ENCODE measurements around the gene TNFRSF1A.
"Not testable (repeated sequence)": the region's sequence is repeated elsewhere in the genome, so short reads cannot be mapped to it uniquely, and the experiment has no call there.

TNFRSF1A gene

GRCh38 chr12:6340745-6341416 lies 995 bp downstream of the TNFRSF1A start:
- no peak for DNase-seq (ENCODE audit: low spot score)
- Histone ChIP-seq H3K4me3 (peak overlapping the region; percentile 86), H3K27ac (peak overlapping the region; percentile 94 to 98)
- TF ChIP-seq CTCF (IDR thresholded peaks at IDR 0.05), result no peak

- Histone ChIP-seq H3K4me3 (peak overlapping the region; percentile 86), H3K27ac (peak overlapping the region; percentile 94 to 98)
- no peak for TF ChIP-seq CTCF (IDR thresholded peaks at IDR 0.05)
- peak; percentile 78 for DNase-seq (ENCODE audit: low spot score)
Observed at GRCh38 chr12:6340032-6340638, 1.7 kb downstream of the TNFRSF1A start.

- Histone ChIP-seq H3K27ac (peak overlapping the region; percentile 94 to 98), H3K4me3 (peak overlapping the region; percentile 86)
- DNase-seq (ENCODE audit: low spot score), result no peak
- TF ChIP-seq CTCF (IDR thresholded peaks at IDR 0.05), result no peak
Observed at GRCh38 chr12:6338955-6339354, 2.9 kb downstream of the TNFRSF1A start.

GRCh38 chr12:6338536-6338935 lies 3.3 kb downstream of the TNFRSF1A start:
- DNase-seq (ENCODE audit: low spot score), result not testable (repeated sequence)
- Histone ChIP-seq H3K4me3 (peak overlapping the region; percentile 86), H3K27ac (peak overlapping the region; percentile 94 to 98)

GRCh38 chr12:6337958-6338433 lies 3.9 kb downstream of the TNFRSF1A start:
- Histone ChIP-seq H3K27ac (peak overlapping the region; percentile 94 to 98), H3K4me3 (peak overlapping the region; percentile 86)
- DNase-seq (ENCODE audit: low spot score), result no peak
- no peak for TF ChIP-seq CTCF (IDR thresholded peaks at IDR 0.05)

- no peak for DNase-seq (ENCODE audit: low spot score)
- TF ChIP-seq CTCF (IDR thresholded peaks at IDR 0.05), result no peak
Observed at GRCh38 chr12:6336889-6337853, 4.7 kb downstream of the TNFRSF1A start.

More at GRCh38 chr12:6336889-6337853, 4.7 kb downstream of the TNFRSF1A start:
- peak overlapping the region; percentile 86 for H3K4me3 ChIP-seq
- peak overlapping the region; percentile 94 to 98 for H3K27ac ChIP-seq
